22Rv1 (cell line): ENCODE data around the gene SFXN1.
"Not testable (repeated sequence)": the region's sequence is repeated elsewhere in the genome, so short reads cannot be mapped to it uniquely, and the experiment has no call there.

Experiments
- ZFX ChIP-seq: fragments of 450-650 bp; IDR thresholded peaks from 2 replicates; pipeline ENCODE4 v1.6.1; 2017; ENCODE audit warnings: antibody characterized with exemption, borderline replicate concordance
- TF ChIP-seq, protein P1 (sequence below): fragments of 450-650 bp; IDR thresholded peaks from 2 replicates; pipeline ENCODE4 v1.5.1; 2017; ENCODE audit warnings: mild to moderate bottlenecking

DNA sequence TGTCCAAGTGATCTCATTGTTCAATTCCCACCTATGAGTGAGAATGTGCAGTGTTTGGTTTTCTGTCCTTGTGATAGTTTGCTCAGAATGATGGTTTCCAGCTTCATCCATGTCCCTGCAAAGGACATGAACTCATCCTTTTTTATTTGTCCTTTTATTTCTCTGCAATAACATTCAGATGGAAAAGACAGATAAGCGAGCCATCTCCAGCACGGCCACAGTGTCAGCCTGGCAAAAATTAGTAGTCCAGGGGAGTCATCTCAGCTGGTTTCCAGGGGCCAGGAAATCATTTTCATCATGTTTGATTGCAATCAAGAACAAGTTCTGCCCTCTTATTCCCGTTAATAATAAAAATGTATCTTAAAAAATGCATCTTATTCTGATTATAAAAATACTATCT lies 57.0 kb downstream of the SFXN1 start:
- not testable (repeated sequence) for TF ChIP-seq ZFX
- TF ChIP-seq, protein P1, sequence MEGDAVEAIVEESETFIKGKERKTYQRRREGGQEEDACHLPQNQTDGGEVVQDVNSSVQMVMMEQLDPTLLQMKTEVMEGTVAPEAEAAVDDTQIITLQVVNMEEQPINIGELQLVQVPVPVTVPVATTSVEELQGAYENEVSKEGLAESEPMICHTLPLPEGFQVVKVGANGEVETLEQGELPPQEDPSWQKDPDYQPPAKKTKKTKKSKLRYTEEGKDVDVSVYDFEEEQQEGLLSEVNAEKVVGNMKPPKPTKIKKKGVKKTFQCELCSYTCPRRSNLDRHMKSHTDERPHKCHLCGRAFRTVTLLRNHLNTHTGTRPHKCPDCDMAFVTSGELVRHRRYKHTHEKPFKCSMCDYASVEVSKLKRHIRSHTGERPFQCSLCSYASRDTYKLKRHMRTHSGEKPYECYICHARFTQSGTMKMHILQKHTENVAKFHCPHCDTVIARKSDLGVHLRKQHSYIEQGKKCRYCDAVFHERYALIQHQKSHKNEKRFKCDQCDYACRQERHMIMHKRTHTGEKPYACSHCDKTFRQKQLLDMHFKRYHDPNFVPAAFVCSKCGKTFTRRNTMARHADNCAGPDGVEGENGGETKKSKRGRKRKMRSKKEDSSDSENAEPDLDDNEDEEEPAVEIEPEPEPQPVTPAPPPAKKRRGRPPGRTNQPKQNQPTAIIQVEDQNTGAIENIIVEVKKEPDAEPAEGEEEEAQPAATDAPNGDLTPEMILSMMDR: not testable (repeated sequence)
